Erythroblast (primary cell): Measurements from ENCODE around the gene FIS1.

Experiments
- GATA1 ChIP-seq: IDR thresholded peaks from 2 replicates; pipeline ENCODE4 v1.6.1; 2011; ENCODE audit warnings: low read depth, mild to moderate bottlenecking, control low read depth, low read length, moderate library complexity
- POLR2A ChIP-seq: IDR thresholded peaks from 2 replicates; pipeline ENCODE4 v1.6.1; 2011; ENCODE audit warnings: mild to moderate bottlenecking, low read length

- TF ChIP-seq POLR2A, result no peak
- TF ChIP-seq GATA1, result no peak
These were observed 5.0 kb downstream of the FIS1 start for GRCh38 chr7:101239951-101240220.
